Mammary microvascular endothelial cell (primary cell): ENCODE measurements around the gene PRRC1. TPM values are rescaled to one million over a fixed set of nuclear protein-coding genes. Genes with fewer than 3 reads are reported as not detected.

Experiments
- total RNA-seq: library from RNA; depleted of rRNA; stranded (reverse); fragments of >200 nt; gene quantifications from 2 replicates; pipeline ENCODE4 v1.2.3, GENCODE V29; 2015

Gene PRRC1
- 48.3 and 55.5 TPM in 2 replicates for total RNA-seq

DNA sequence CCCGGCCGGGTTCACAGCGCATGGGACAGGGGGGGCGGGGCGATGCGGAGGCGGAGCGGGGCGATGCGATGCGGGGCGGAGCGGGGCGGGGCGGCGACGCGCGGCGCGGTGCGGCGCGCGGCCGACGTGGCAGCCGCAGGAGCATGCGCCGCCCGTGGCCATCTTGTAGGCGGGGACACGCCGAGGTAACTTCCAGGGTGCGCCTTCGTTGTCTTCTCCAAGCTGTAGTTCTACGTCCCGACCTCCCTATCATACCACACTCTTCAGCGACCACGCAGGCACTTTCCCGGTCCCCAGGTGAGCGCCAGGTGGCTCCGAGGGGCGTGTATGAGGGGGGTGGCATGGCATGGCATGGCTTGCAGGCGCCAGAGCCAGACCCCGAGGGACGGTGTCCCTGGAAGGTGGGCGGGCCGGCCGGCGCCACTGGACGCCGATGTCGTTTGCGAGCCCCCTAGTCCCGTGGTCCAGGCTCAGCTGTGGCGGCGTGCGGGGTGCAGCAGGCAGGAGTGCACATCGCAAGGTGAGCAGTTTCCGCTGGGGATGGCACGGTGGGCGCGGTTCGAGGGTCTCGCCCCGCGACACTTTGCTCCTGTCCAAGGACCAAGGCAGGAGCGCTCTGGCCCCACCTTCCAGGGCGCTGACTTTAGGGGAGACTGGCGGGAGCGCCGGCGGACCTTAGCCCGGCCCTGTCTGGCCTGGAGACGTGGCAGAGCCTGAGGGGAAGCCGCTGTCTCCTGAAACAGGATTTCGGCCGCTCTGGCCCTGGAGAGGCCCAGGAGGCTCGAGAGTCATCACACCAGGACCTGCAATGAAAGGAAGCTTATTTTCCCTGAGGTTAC lies at the start of gene PRRC1:
Gene PRRC1, plus strand, starts transcription at position 161 of the 839 bp plus-strand sequence. CDS start 5,840 bp downstream, outside the sequence.

Other genes with a start within 250 kb of the PRRC1 start
- under 0.01 and 0.15 TPM in 2 replicates for gene MEGF10, start 226.8 kb upstream of the PRRC1 start, total RNA-seq
- not detected in 2 replicates for gene CTXN3, start 131.4 kb downstream of the PRRC1 start, total RNA-seq
- not detected in 2 replicates for gene CCDC192, start 185.8 kb downstream of the PRRC1 start, total RNA-seq